GM12873 (cell line): ENCODE results near the gene STS.

Experiments
- TF ChIP-seq, protein P1 (sequence below): IDR thresholded peaks from 2 replicates; pipeline ENCODE4 v1.5.1; 2012; ENCODE audit warnings: low read depth, mild to moderate bottlenecking, moderate library complexity, low read length, control low read depth; ENCODE audit not compliant: insufficient read depth; ENCODE audit errors: missing control alignments

The STS gene

DNA sequence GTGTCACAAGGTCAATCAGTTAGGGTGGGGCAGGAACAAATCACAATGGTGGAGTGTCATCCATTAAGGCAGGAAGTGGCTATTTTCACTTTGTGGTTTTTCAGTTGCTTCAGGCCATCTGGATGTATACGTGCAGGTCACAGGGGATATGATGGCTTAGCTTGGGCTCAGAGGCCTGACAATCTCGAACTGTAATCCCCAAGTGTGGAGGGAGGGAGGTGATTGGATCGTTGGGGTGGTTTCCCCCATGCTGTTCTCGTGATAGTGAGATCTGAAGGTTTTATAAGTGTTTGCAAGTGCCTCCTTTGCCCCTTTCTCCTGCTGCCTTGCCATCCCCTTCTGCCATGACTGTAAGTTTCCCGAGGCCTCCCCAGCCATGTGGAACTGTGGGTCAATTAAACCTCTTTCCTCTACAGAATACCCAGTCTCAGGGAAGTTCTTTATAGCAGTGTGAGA lies 36.7 kb upstream of the STS start:
- TF ChIP-seq, protein P1, sequence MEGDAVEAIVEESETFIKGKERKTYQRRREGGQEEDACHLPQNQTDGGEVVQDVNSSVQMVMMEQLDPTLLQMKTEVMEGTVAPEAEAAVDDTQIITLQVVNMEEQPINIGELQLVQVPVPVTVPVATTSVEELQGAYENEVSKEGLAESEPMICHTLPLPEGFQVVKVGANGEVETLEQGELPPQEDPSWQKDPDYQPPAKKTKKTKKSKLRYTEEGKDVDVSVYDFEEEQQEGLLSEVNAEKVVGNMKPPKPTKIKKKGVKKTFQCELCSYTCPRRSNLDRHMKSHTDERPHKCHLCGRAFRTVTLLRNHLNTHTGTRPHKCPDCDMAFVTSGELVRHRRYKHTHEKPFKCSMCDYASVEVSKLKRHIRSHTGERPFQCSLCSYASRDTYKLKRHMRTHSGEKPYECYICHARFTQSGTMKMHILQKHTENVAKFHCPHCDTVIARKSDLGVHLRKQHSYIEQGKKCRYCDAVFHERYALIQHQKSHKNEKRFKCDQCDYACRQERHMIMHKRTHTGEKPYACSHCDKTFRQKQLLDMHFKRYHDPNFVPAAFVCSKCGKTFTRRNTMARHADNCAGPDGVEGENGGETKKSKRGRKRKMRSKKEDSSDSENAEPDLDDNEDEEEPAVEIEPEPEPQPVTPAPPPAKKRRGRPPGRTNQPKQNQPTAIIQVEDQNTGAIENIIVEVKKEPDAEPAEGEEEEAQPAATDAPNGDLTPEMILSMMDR: no peak

DNA sequence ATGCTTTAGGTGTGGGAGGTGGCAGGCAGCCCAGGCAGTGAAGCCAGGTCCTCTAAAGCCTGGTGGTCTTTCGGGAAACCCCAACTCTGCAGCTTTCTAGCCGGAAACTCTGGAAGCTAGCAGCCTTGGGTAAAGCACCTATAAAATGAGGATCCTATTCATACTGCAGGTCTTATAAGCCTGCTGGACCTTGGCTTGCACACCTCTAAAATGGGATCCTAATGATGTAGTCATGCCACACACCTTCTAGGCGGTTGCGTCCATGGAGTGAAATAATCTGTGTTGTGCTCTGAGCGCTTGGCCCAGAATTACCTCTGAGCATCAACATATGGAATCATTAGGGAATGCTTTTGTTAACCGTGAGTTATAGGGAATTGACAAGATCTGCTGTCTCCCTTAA lies 36.0 kb upstream of the STS start:
- TF ChIP-seq, protein P1: no peak

DNA sequence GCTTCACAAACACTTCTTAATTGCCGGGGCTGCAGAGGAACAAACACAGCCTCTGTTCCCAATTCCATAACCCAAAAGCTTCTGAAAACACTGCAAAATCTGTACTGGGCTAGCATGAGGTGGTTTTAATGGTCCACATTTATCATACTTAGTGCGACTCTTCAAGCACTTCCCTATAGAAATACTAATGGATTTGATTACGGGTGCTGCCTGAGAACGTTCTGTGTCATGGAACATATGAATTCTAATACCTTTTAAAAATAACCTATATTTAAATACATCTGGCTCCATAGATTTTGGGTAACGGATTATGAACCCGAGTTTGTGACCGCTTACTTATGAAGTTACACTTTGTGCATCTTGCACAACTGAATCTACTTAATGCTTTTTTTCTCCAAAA lies 35.4 kb upstream of the STS start:
- TF ChIP-seq, protein P1: no peak

DNA sequence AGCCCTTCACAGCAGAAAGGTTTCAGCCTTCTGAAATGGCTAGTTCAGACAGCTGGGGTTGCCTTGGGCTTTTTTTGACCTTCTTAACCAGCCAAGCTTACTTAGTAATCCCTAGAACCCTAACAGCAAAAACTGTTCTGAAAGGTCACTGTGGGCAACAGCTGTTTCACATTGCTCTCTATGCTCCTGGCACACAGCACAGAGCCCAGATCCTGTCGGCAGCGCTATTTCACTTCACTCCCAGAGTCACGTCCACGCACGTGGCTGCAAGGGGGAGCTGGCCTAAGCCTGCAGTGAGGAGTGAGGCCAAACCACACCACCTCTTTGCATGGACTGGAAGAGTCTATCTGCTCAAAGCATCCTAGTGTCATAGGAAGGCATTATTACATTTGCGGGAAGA lies 32.0 kb upstream of the STS start:
- TF ChIP-seq, protein P1: no peak

DNA sequence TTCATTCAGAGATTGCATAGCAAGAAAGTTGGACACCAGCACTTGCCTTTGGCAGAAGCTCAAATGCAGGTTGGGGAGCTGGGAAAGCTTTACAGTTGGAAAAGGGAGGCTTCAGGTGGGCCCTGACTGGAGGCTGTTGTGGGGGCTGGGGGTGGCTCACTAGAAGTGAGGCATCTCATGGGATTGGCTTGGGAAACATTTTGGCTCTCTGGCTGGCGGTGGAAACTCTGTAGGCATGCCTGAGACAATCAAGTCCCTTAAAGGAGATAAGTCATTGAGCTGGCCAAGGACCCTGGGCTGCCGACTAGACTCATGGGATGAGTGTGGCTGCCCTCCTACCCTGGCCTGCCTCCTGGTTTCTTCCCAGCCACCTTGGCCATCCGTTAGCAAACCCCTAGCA lies 31.4 kb upstream of the STS start:
- TF ChIP-seq, protein P1: no peak

DNA sequence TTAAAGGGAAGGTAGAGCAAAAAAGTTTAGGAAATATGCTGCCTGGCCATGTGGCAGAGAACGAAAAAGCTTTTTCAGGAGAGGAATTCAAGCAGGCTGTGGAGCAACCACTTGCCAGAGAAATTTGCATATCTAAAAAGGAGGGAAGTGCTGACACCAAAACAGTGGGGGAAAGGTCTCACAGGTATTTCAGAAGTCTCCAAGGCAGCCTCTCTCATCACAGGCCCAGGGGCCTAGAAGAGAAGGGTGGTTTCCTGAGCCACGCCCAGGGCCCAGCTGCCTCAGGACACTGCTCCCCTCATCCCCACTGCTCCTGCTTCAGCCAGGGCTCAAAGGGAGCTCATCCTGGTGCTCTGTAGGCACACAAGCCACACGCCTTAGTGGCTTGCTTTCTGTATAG lies 29.9 kb upstream of the STS start:
- TF ChIP-seq, protein P1: no peak

DNA sequence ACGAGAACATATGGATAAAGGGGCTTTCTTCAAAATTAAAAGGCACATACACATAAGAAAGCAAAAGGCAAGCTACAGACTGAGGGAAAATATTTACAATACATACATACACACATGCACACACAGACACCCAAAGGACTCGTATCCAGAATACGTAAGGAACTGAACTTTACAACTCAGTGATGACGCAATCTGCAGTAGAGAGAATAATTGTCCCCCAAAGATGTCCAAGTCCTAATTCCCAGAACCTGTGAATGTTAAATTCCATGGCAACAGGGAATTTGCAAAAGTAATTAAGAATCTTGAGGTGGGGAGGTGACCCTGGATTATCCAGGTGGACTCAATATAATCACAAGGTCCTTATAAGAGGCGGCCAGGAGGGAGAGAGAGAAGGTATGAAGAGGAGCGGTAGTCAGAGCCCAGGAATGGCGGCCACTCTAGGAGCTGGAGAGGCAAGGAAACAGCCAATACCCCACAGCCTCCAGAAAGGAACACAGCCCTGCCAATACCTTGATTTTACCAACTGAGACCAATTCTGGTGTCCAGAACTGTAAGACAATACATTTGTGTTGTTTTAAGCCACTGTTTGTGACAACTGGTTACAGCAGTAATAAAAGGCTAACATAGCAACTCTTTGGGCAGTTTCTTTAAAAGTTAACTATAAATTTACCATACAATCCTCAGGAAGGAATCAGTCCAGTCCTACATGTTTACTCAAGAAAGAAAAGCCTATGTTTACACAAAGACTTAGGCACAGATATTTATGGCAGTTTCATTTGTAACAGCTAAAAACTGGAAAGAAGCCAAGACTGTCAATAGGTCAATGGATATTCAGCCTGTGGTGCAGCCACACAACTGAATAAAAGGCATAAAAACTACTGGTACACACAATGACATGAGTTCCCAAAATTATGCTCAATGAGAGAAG lies 27.3 kb upstream of the STS start:
- TF ChIP-seq, protein P1: no peak
